HG03457 (cell line): ENCODE results near the gene MEIS2.

Experiments used
- ATAC-seq: cut with Tn5 transposase; IDR thresholded peaks from one replicate; pipeline ENCODE4 v1.9.1; 2021; ENCODE audit warnings: moderate number of reproducible peaks; ENCODE audit not compliant: unreplicated experiment

MEIS2 gene

DNA sequence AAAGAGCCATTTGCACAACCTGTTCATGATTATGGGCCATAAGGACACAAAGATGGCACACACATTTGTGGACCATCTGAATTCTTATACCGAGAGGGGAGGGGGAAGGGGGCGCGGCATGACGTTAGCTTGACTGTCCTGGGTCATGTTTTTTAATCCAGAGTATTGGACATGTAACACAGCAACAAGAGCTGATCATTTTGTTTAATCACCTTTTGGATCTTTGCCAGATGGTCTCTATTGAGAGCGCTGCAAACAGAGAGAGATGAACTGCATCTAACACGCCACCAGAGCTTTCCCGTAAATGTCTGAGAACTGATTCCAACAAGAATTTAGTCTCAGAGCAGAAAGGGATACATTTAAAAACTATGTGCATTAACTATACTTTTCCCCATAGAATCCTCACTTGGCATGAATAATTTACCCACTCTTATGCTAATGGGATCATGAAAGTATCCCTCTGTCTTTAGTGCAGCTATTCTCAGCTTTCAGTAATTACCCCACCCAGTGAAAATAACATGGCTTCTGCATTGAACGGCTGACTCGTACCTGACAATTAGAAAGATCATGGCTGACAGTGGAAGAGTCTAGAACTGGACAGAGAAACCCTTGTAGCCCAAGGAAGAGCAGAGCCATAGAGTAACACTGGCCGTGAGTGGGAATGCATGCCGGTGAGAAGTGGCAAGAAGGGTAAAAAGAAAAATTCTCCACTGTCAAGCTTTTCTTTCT lies 22.6 kb downstream of the MEIS2 start:
- no peak for ATAC-seq

DNA sequence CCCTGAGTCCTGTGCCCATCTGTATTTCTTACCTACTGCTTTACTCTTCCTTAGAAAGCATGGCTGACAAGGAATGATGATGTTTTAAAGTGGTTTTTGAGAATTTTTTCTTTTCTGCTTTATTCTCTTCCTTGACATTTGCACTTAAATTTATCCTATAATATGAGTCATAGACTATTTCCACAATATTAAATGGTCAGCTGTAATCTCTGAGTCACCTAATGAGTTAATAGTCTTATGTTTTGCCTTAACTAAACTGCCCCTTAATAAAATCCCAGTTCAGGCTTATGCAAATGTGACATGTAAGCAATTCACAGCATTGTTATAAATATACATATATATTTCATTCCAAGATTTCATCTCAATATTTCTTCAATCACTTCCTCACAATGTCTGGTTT lies 23.8 kb downstream of the MEIS2 start:
- ATAC-seq: no peak

DNA sequence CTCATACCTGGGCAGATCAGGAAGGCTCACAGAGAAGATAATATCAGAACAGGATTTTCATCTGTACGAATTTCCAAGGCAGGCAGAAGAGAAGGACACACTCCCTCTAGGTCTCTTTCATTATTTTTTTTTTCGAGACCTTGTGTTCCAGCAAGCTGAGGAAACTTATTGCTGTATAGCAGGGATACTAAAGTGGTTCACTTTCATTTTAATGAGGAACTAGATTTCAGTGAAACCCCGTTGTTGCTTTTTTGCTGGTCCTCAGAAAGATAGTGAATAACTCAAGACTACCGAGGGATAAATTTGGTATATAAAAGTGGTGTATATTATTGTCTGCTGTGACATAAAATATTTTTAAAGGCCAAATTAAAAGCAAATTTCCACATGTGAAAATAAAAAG lies 24.6 kb downstream of the MEIS2 start:
- ATAC-seq: no peak

DNA sequence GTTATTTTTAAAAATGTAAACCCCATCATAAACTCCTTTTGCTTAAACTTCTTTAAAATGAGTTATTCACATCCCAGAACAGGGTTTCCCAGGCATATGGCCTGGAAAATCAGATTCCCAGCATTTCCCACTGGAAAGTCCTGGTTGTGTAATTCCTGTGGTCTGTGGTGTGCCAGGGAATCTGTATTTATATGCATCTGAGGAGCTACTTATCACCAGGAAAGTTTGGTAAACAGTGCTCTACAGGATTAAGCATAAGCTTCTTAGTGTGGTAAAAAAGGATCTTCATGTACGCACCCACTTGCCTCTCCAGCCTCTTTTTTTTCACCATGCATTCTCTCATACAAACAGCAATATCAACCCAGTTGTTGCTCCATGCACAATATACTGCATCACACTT lies 28.2 kb downstream of the MEIS2 start:
- ATAC-seq: no peak

DNA sequence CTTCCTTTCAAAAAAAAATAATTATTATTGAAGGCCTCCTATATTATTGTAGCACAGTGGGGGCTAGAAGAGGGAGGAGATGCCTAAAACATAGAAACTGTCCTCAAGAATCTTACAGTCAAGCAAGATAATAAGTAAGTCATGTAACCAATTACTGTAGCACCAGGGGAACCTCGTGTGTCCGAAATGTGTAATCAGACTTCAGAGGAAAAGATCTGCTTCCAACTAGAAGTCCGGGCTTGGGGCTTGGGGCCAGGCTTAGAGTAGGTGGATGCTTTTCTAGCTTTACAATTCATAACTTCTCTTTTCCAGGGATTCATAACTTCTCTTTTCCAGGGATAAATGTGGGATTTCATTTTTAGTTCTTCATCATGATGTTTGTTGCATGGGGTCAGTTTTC lies 29.2 kb downstream of the MEIS2 start:
- ATAC-seq: no peak

DNA sequence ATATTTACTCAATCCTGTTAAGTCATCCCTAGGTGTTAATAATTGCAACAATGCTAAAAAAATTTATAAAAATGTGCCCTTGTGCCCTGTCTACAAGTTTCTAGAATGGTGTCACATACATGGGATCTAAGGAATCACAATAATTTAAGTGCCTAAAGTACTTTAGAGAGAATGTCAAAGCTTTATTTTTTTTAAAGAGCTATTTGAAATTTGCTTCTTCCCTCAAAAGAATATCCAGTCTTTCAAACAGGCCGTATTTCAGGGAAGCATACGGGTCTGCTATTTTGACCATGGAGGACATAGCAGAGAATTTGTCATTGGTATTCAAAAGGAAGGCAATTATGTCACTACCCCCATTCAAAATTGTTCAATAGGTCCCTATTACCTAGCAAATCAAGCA lies 29.7 kb downstream of the MEIS2 start:
- no peak for ATAC-seq

DNA sequence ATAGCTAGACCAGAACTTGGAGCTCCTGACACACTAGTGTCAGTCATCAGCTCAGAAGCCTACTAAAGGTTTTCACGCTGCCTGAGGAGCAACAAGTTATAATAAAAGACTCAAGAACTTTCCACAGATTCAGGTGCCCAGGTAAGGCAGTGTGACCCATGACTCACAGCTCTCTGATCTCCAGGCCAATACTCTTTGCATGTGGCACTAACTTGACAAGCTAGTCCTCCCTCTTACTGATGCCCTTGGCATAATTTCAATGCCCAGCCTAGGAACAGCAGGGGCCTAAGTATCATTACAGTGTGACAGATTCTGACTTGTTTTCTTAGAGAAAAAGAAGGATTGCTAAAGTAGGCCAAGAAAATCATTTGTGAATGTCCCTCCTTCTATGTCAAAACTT lies 38.4 kb downstream of the MEIS2 start:
- no peak for ATAC-seq

DNA sequence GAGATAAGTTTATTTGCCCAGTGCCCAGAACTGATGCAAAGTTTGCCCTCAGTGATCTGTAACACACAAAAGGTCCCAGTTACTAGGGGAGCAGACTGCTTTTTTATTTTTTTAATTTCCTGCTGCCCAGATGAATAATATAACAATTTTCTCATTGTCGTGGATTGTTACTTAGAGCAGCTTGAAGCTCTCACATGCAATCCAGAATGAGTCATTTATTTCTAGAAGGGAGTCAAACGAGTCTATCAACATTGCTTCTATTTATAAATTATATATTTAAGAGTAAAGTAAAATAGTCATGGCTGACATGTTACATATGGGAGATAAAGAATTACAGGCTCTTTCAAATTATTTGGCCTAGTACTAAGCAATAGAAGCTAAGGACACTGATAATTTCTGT lies 41.3 kb downstream of the MEIS2 start:
- no peak for ATAC-seq

DNA sequence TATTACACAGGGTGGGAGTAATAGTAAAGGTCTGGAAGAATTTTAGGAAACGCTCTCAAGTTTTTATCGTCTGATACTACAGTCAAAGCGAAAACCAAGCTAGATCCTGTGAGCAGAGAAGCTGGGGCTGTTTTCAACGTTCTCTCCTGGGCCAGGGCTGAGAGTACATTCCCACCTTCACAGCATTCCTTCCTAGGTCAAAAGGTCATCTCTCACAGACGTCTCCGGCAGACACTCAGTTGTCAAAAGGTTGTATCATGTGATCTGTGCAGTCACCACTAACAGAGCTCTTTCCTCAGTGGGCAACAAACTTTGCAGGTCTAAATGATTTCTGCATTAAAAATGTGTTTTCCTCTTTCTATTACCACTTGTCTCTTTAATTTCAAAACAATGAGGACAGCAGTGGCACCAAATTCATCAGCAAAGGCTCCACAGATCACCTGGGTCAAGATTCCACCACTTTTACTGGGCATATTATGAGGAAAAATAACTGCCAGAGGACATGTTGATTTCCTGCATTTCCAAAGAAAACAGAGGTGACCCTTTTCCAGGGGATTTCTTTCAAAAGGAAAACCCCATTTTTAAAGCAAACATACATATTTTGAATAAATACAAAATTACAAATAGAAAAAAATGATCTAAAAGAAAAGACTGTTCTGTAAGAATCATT lies 41.9 kb downstream of the MEIS2 start:
- ATAC-seq: no peak

DNA sequence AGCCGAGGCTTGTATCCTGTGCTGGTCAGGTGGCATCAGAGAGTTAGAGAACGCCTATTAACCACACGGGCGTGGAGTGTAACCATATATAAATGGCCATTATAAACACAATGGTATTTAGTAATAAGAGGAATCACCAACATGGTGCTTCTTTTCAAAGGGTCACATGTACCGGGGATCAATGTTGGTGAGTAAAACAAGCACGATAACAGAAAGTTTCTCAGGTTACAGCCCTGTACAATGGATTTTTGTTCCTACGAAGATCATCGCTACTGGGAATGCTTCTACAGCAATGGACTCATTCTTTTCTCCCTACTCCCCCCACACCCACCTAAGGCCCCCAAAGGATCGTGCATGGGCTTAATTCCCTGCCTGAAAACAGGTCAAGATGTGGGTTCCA lies 42.5 kb downstream of the MEIS2 start:
- ATAC-seq: no peak

DNA sequence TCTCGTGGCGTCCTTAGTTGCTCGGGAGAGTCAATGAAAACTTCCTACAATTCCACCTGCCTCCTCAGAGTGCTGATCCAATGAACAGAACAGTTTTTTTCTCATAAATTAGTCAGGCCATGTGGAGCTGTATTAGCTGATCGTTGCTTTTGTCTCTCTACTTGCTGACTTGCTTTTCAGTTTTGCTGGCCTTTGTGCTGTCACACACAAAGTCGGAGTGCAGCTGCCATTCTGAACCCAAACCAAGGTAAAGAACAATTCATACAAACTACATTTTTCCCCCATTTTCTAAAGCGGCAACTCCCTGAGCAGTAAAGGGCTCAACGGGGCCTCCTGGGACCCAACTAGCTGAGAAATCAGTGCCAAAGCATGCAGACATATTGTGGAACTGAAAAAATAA lies 43.1 kb downstream of the MEIS2 start:
- ATAC-seq: no peak

DNA sequence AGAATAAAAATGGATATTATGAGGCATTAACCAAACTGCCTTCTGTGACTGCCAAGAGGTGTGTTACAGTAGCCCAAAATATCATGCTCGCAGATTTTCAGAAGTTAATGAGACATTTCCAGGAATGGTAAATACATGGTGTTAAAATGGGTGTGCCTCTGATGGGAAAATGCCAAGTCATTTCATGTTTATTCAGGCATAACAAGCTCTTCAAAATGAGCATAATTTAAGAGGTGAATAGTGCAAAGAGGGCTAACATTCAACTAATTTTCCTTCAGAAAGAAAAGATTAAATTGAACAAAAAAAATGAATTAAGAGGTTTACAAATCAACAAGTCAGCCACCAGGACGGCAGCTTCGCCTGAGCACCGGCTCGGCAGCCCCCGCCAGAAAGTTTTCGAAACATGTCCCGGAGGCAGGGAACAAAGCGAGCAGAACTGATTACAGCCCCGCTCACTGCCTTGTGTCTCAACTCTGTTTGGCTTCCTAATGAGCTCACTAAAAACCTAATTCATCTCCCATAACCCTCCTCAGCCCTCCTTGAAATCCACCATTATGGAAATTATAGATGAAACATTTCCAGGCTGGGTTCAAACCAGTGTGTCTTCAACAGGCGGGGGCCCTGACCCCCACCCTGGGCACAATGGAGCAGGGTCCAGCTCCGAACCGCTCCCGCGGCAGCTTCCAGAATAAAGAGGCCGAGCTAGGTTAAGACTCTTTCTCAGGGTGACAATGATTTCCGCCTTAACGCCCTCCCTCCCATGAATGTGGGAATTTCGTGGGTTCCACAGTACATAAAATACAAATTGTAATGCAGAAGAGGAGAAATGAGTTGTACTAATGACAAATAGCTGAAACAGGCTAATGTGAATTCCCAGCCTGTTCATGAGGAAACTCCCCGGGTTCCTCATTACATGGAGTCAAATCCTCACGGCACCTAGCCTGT lies 43.9 kb downstream of the MEIS2 start:
- no peak for ATAC-seq

DNA sequence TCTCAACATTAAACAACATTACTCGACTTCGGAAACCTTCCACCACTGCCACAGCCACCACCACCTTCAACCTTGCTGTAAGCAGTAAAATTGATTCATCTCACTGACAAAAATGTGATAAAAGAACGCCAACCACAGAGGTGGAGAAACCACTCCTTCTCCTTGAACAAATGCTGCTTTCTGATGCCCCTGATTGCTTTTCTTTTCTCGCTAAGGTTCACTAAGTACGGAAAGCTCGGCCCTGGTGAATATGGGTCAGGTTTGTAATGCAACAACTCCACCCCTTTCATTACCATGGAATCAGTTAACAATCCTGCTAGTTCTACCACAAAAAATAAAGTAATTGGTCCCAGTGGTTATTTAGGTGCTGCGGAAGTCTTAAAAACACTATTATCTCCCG lies 44.9 kb downstream of the MEIS2 start:
- ATAC-seq: no peak

DNA sequence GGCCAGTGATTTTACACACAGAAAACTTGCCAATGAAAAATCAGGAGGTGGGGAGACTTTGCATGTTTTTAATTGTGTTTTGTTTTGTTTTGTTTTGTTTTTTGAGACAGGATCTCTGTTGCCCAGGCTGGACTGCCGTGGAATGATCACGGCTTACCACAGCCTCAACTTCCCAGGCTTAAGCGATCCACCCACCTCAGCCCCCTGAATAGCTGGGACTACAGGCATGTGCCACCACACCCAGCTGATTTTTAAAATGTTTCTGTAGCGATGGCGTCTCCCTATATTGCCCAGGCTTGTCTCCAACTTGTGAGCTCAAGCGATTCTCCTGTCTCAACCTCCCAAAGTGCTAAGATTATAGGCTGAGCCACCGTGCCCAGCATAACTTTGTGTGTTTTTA lies 46.0 kb downstream of the MEIS2 start:
- no peak for ATAC-seq

DNA sequence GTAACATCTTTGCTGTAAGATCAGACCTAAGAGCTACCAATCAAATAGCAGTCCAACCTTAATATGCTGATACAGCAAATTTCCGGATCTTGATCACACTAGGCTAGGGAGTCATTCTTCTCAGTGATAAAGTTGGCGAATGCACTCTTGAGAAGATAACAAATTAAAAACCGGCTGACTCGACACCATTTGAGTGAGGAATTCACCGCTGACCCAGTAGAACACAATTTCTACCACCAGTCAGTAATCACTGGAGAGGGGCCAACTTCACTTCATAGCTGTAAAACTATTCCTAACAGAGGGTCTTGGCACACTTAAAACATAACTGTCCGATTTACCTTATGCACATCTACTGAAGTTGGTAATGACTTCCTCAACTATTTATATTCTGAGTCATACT lies 47.2 kb downstream of the MEIS2 start:
- ATAC-seq: no peak

DNA sequence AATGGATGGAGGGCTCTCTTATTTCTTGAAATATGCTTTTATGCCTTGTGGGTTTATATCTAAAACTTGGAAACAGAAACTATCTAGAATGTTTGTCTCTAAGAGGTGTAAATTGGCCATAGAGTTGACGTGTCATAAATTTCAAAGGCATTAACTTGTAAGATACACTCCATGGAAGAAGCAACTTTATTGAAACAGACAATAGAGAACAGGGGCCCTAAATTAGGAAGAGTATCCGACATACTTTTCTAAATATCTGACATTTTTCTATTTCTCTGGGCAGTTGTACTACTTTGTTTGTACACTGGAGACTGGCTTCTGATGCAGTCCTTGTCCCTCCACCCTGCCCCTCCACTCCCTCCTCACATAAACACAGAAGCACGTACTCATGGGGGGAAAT lies 50.0 kb downstream of the MEIS2 start:
- ATAC-seq: no peak

DNA sequence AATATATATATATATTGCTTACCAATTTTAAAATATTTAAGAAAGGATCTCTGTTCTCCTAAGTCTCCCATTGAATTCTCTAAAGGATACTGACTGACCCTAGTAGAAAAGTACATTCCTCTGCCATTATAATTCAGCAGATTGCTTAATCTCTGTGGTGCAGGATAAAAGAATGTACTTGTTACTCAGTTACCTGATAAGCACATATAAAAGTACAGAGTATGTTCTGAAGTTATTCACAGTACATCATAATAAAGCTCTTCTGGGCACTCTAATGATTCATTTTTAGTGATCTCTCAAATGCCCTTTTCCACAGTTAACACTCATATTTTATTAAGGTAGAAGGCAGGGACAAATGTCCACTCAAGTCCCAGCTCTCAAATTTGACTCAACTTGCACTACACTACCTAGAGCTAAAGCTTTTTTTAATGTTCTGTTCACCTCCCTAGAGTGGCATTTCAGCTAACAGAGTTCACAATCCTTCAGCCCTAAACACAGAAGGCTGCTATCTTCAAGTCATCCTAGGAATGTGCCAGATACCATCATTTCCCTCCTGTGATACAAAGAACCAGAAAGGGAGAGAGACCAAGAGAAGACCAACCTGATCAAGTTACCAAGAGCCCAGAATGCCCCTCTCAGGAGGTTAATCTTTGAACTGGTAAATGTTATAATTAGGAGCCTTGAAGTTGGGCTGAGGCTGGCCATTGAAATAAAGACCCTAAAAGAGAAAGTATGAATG lies 53.3 kb downstream of the MEIS2 start:
- no peak for ATAC-seq

DNA sequence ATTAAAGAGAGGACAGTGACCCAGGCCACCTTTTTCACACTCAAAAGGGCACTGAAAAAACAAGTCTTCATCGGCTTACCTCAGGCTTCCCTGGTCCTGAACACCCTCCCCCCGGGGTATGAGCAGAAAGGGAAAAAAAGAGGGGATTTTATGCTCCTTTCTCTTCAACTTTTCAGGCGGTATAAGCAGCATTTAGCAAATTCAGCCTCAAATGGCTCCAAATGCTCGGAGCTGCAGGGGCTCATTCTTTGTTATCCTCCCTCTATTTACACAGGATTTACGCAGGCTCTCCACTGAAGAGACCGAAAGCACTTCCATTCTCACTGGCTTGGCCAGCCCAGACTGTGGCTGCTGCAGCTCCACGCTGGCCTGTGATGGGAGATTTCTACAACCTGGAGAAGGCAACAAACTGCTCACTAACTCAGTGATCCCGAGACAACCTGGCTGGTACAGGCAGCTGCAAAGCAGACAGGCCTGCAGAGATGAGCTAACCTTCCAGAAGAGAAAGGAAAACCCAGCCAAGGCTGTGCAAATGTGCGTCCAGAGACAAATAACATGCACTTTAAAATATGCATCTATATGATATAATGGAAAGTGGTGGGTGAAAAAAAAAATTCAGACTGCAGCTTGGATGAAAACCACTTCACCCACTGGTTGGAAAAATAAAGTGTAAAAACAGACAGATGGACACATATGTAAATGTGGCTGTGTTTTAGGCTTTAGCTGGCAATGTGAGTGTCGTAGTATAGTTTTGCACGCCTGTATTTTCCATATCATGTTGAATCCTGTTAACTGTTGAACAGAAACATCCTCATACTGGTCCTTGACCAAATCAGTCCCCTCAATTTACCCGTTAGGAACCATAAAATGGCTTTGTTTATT lies 54.2 kb downstream of the MEIS2 start:
- no peak for ATAC-seq

DNA sequence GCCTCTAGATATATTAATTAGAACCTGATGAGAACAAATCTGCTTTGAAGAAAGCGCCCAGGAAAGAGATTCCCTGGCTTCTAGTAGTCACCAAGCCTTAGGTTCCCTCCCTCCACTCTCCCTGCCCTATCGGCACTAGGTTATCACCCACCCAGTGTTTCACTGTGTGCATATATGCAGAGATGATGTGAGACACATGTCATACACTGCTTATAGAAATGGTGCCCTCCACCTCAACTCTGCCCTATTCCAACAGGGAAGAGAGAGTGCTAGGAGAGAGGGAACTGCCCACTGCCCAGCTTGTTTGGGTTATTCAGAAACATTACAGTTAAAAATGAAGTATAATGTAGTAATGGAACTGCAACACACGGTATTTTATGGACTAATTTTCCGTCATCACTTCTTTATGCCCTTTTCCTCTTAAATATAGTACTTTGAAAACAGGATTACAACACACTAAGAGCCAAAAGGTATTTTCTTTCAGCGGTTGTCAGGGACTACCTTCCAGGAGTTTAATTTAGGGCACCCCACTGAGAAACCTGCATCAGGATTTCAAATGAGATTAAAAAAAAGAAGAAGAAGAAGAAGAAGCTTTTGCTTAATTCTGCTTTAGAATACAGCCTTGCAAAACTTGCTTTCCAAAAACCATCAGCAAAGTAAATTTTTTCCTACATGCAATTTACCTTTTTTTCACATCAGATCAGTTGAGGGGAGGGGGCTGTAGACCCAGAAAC lies 55.3 kb downstream of the MEIS2 start:
- no peak for ATAC-seq
